Osteoblast (primary cell): ENCODE measurements around the gene MACROH2A2. TPM values are rescaled to one million over a fixed set of nuclear protein-coding genes. Genes with fewer than 3 reads are reported as not detected.

Experiments
- DNase-seq: peaks from one replicate; pipeline ENCODE4 v3.0.0; 2011; ENCODE audit warnings: low spot score, mixed read lengths; ENCODE audit not compliant: insufficient read length; ENCODE audit errors: missing footprints
- H2AFZ ChIP-seq: 2 replicates; pipeline ENCODE4 v1.6.0; 2011; ENCODE audit warnings: mild to moderate bottlenecking, low read length
- H3K27ac ChIP-seq: 2 replicates; pipeline ENCODE4 v1.5.1; 2011; ENCODE audit warnings: mild to moderate bottlenecking, low read depth, low read length, moderate library complexity
- H3K27me3 ChIP-seq: 2 replicates; pipeline ENCODE4 v1.6.0; 2012; ENCODE audit warnings: mild to moderate bottlenecking, control low read depth, inconsistent platforms, low read length, moderate library complexity; ENCODE audit not compliant: insufficient read depth
- H3K36me3 ChIP-seq: 2 replicates; pipeline ENCODE4 v1.5.1; 2011; ENCODE audit warnings: mild to moderate bottlenecking, low read length, control low read depth, moderate library complexity; ENCODE audit not compliant: insufficient read depth
- H3K4me1 ChIP-seq: 2 replicates; pipeline ENCODE4 v1.5.1; 2011; ENCODE audit warnings: mild to moderate bottlenecking, low read length, control low read depth, moderate library complexity; ENCODE audit not compliant: insufficient read depth
- H3K4me2 ChIP-seq: 2 replicates; pipeline ENCODE4 v1.6.0; 2011; ENCODE audit warnings: mild to moderate bottlenecking, low read length; ENCODE audit not compliant: insufficient read depth
- H3K4me3 ChIP-seq: fragments of 200-600 bp; sonication (generic); 3 replicates; pipeline ENCODE4 v1.5.1; 2012; ENCODE audit warnings: mild to moderate bottlenecking, low read length, inconsistent platforms; ENCODE audit not compliant: insufficient read depth
- H3K79me2 ChIP-seq: 2 replicates; pipeline ENCODE4 v1.6.0; 2012; ENCODE audit warnings: mild to moderate bottlenecking, low read length, control low read depth, inconsistent platforms; ENCODE audit not compliant: insufficient read depth
- H3K9me3 ChIP-seq: 2 replicates; pipeline ENCODE4 v1.5.1; 2011; ENCODE audit warnings: low read depth, low read length, control low read depth
- H4K20me1 ChIP-seq: 2 replicates; pipeline ENCODE4 v1.6.0; 2012; ENCODE audit warnings: mild to moderate bottlenecking, low read length, control low read depth; ENCODE audit not compliant: insufficient read depth
- CTCF ChIP-seq: IDR thresholded peaks from 2 replicates; pipeline ENCODE4 v1.5.1; 2011; ENCODE audit warnings: mild to moderate bottlenecking, low read depth, low read length, moderate library complexity; ENCODE audit errors: extremely low read depth
- total RNA-seq: library from RNA; depleted of rRNA; stranded (reverse); fragments of >200 nt; gene quantifications from 2 replicates; pipeline ENCODE4 v1.2.3, GENCODE V29; 2012

MACROH2A2 gene
- total RNA-seq, 1 donor: 13.8 TPM

GRCh38 chr10:70112071-70112470 is 59.4 kb downstream of the MACROH2A2 start:
- no peak overlapping the region for H3K27ac ChIP-seq
- H3K79me2 ChIP-seq: no peaks in the 10 kb centered on the region
- peaks cover 11% of the 10 kb centered on the region for H4K20me1 ChIP-seq
- H3K4me1 ChIP-seq: no peaks in the 10 kb centered on the region
- TF ChIP-seq CTCF: no peak
- H3K4me2 ChIP-seq: no peak overlapping the region
- H3K4me3 ChIP-seq: no peak overlapping the region
- no peaks in the 10 kb centered on the region for H3K9me3 ChIP-seq
- DNase-seq: no peak
- H2AFZ ChIP-seq: no peak overlapping the region
- H3K27me3 ChIP-seq: no peaks in the 10 kb centered on the region
- H3K36me3 ChIP-seq: peaks cover 28% of the 10 kb centered on the region

- TF ChIP-seq CTCF: no peak
- Histone ChIP-seq H3K27ac (no peak overlapping the region), H3K9me3 (no peaks in the 10 kb centered on the region), H3K4me2 (no peak overlapping the region), H3K27me3 (no peaks in the 10 kb centered on the region), H3K79me2 (no peaks in the 10 kb centered on the region), H4K20me1 (peaks cover 11% of the 10 kb centered on the region), H2AFZ (no peak overlapping the region), H3K4me1 (no peaks in the 10 kb centered on the region), H3K36me3 (peaks cover 43% of the 10 kb centered on the region), H3K4me3 (no peak overlapping the region)
- no peak for DNase-seq
Measured at GRCh38 chr10:70114902-70115301, 62.3 kb downstream of the MACROH2A2 start.

- Histone ChIP-seq H4K20me1 (peaks cover 11% of the 10 kb centered on the region), H3K27ac (no peak overlapping the region), H3K27me3 (no peaks in the 10 kb centered on the region), H3K79me2 (no peaks in the 10 kb centered on the region), H3K4me1 (no peaks in the 10 kb centered on the region), H2AFZ (no peak overlapping the region), H3K4me2 (no peak overlapping the region), H3K4me3 (no peak overlapping the region), H3K36me3 (peaks cover 44% of the 10 kb centered on the region), H3K9me3 (no peaks in the 10 kb centered on the region)
- TF ChIP-seq CTCF: peak; percentile 88
- DNase-seq: no peak
Measured at GRCh38 chr10:70115948-70116682, 63.5 kb downstream of the MACROH2A2 start.

GRCh38 chr10:70117646-70118045 is 65.0 kb downstream of the MACROH2A2 start:
- no peak for TF ChIP-seq CTCF
- H3K79me2 ChIP-seq: no peaks in the 10 kb centered on the region
- no peaks in the 10 kb centered on the region for H3K27me3 ChIP-seq
- no peak overlapping the region for H2AFZ ChIP-seq
- H4K20me1 ChIP-seq: peaks cover 11% of the 10 kb centered on the region
- H3K9me3 ChIP-seq: no peaks in the 10 kb centered on the region
- H3K4me3 ChIP-seq: no peak overlapping the region
- H3K4me1 ChIP-seq: no peaks in the 10 kb centered on the region
- H3K36me3 ChIP-seq: peaks cover 41% of the 10 kb centered on the region
- H3K4me2 ChIP-seq: no peak overlapping the region
- DNase-seq: no peak
- H3K27ac ChIP-seq: no peak overlapping the region
